Measurements from ENCODE around the gene PCDHGA8. TPM values are rescaled to one million over a fixed set of nuclear protein-coding genes. Genes with fewer than 3 reads are reported as not detected.
"Not testable (repeated sequence)": the region's sequence is repeated elsewhere in the genome, so short reads cannot be mapped to it uniquely, and the experiment has no call there.

The PCDHGA8 gene
- 0.22 TPM in 1 of 2 replicates, not detected in the other for total RNA-seq (2014; rRNA removed; shearing (Covaris generic))

GRCh38 chr5:141392429-141393198, at the start of gene PCDHGA8:
TSS of gene PCDHGA8 (plus strand) at chr5:141392633. CDS start at chr5:141392814, 181 bp downstream.
- no peaks in the 10 kb centered on the region for H3K27me3 ChIP-seq (ENCODE audit: control insufficient read depth, insufficient read depth, low read length)
- H3K36me3 ChIP-seq (replicated peaks; ENCODE audit: control insufficient read depth, insufficient read depth, low read length), result no peaks in the 10 kb centered on the region
- DNase-seq, result no peak
- no peak within 1 kb of the TSS for H3K4me3 ChIP-seq (ENCODE audit: insufficient read depth, low read depth, low read length)

- Histone ChIP-seq H3K4me3 (ENCODE audit: insufficient read depth, low read depth, low read length) (no peak overlapping the region), H3K27me3 (ENCODE audit: control insufficient read depth, insufficient read depth, low read length) (no peaks in the 10 kb centered on the region), H3K36me3 (replicated peaks; ENCODE audit: control insufficient read depth, insufficient read depth, low read length) (no peaks in the 10 kb centered on the region)
- no peak for DNase-seq
Observed at GRCh38 chr5:141342773-141343172, 49.7 kb upstream of the PCDHGA8 start.

GRCh38 chr5:141343242-141343952, 49.0 kb upstream of the PCDHGA8 start, which contains the start of gene PCDHGA3:
TSS of gene PCDHGA3 (plus strand) at chr5:141343829. CDS start at chr5:141344034, 205 bp downstream.
- peak; percentile 56 for DNase-seq
- Histone ChIP-seq H3K4me3 (ENCODE audit: insufficient read depth, low read depth, low read length) (no peak within 1 kb of the TSS), H3K27me3 (ENCODE audit: control insufficient read depth, insufficient read depth, low read length) (no peaks in the 10 kb centered on the region), H3K36me3 (replicated peaks; ENCODE audit: control insufficient read depth, insufficient read depth, low read length) (no peaks in the 10 kb centered on the region)

GRCh38 chr5:141343953-141344463, 48.4 kb upstream of the PCDHGA8 start:
- Histone ChIP-seq H3K4me3 (ENCODE audit: insufficient read depth, low read depth, low read length) (no peak overlapping the region), H3K36me3 (replicated peaks; ENCODE audit: control insufficient read depth, insufficient read depth, low read length) (no peaks in the 10 kb centered on the region), H3K27me3 (ENCODE audit: control insufficient read depth, insufficient read depth, low read length) (no peaks in the 10 kb centered on the region)
- DNase-seq, result no peak

- no peak overlapping the region for H3K4me3 ChIP-seq (ENCODE audit: insufficient read depth, low read depth, low read length)
- H3K36me3 ChIP-seq (replicated peaks; ENCODE audit: control insufficient read depth, insufficient read depth, low read length), result no peaks in the 10 kb centered on the region
- no peaks in the 10 kb centered on the region for H3K27me3 ChIP-seq (ENCODE audit: control insufficient read depth, insufficient read depth, low read length)
- DNase-seq, result no peak
Observed at GRCh38 chr5:141345327-141345726, 47.1 kb upstream of the PCDHGA8 start.

GRCh38 chr5:141346017-141346416, 46.4 kb upstream of the PCDHGA8 start:
- not testable (repeated sequence) for H3K4me3 ChIP-seq (ENCODE audit: insufficient read depth, low read depth, low read length); H3K36me3 ChIP-seq (replicated peaks; ENCODE audit: control insufficient read depth, insufficient read depth, low read length); DNase-seq; H3K27me3 ChIP-seq (ENCODE audit: control insufficient read depth, insufficient read depth, low read length)

GRCh38 chr5:141349917-141350619, 42.4 kb upstream of the PCDHGA8 start, which contains the start of gene PCDHGB1:
TSS of gene PCDHGB1 (plus strand) at chr5:141350099. CDS start at chr5:141350261, 162 bp downstream.
- Histone ChIP-seq H3K4me3 (ENCODE audit: insufficient read depth, low read depth, low read length) (no peak within 1 kb of the TSS), H3K36me3 (replicated peaks; ENCODE audit: control insufficient read depth, insufficient read depth, low read length) (no peaks in the 10 kb centered on the region), H3K27me3 (ENCODE audit: control insufficient read depth, insufficient read depth, low read length) (no peaks in the 10 kb centered on the region)
- peak; percentile 83 for DNase-seq

- H3K27me3 ChIP-seq (ENCODE audit: control insufficient read depth, insufficient read depth, low read length), result no peaks in the 10 kb centered on the region
- no peak for DNase-seq
- H3K36me3 ChIP-seq (replicated peaks; ENCODE audit: control insufficient read depth, insufficient read depth, low read length), result no peaks in the 10 kb centered on the region
- no peak overlapping the region for H3K4me3 ChIP-seq (ENCODE audit: insufficient read depth, low read depth, low read length)
Observed at GRCh38 chr5:141351591-141351990, 40.8 kb upstream of the PCDHGA8 start.

- DNase-seq, result no peak
- H3K4me3 ChIP-seq (ENCODE audit: insufficient read depth, low read depth, low read length), result no peak within 1 kb of the TSS
- H3K27me3 ChIP-seq (ENCODE audit: control insufficient read depth, insufficient read depth, low read length), result no peaks in the 10 kb centered on the region
- no peaks in the 10 kb centered on the region for H3K36me3 ChIP-seq (replicated peaks; ENCODE audit: control insufficient read depth, insufficient read depth, low read length)
Observed at GRCh38 chr5:141354900-141355469, 37.4 kb upstream of the PCDHGA8 start, which contains the start of gene PCDHGA4. TSS of gene PCDHGA4 (plus strand) at chr5:141355021. CDS start at chr5:141355108, 87 bp downstream.

GRCh38 chr5:141355641-141356040, 36.8 kb upstream of the PCDHGA8 start:
- no peak for DNase-seq
- Histone ChIP-seq H3K36me3 (replicated peaks; ENCODE audit: control insufficient read depth, insufficient read depth, low read length) (no peaks in the 10 kb centered on the region), H3K27me3 (ENCODE audit: control insufficient read depth, insufficient read depth, low read length) (no peaks in the 10 kb centered on the region), H3K4me3 (ENCODE audit: insufficient read depth, low read depth, low read length) (no peak overlapping the region)

GRCh38 chr5:141356133-141356532, 36.3 kb upstream of the PCDHGA8 start:
- no peaks in the 10 kb centered on the region for H3K27me3 ChIP-seq (ENCODE audit: control insufficient read depth, insufficient read depth, low read length)
- no peaks in the 10 kb centered on the region for H3K36me3 ChIP-seq (replicated peaks; ENCODE audit: control insufficient read depth, insufficient read depth, low read length)
- no peak for DNase-seq
- H3K4me3 ChIP-seq (ENCODE audit: insufficient read depth, low read depth, low read length), result no peak overlapping the region

GRCh38 chr5:141356950-141357349, 35.5 kb upstream of the PCDHGA8 start:
- Histone ChIP-seq H3K36me3 (replicated peaks; ENCODE audit: control insufficient read depth, insufficient read depth, low read length) (no peaks in the 10 kb centered on the region), H3K27me3 (ENCODE audit: control insufficient read depth, insufficient read depth, low read length) (no peaks in the 10 kb centered on the region), H3K4me3 (ENCODE audit: insufficient read depth, low read depth, low read length) (no peak overlapping the region)
- no peak for DNase-seq

GRCh38 chr5:141359790-141360426, 32.5 kb upstream of the PCDHGA8 start, which contains the start of gene PCDHGB2:
TSS of gene PCDHGB2 (plus strand) at chr5:141359994. CDS start at chr5:141360136, 142 bp downstream.
- H3K27me3 ChIP-seq (ENCODE audit: control insufficient read depth, insufficient read depth, low read length), result no peaks in the 10 kb centered on the region
- H3K4me3 ChIP-seq (ENCODE audit: insufficient read depth, low read depth, low read length), result no peak within 1 kb of the TSS
- no peaks in the 10 kb centered on the region for H3K36me3 ChIP-seq (replicated peaks; ENCODE audit: control insufficient read depth, insufficient read depth, low read length)
- peak; percentile 80 for DNase-seq

Data from H7 (cell line).